Upper lobe of left lung (tissue), 4 donors: ENCODE results near the gene MEF2A.

Source experiments
- POLR2AphosphoS5 ChIP-seq, 2 donors: sonication (generic); formaldehyde crosslinking; IDR thresholded peaks; one replicate each; pipeline ENCODE4 v1.5.1; 2017; ENCODE audit warnings: antibody characterized with exemption in 2 of 2
- TF ChIP-seq, protein P1 (sequence below), 6 experiments: fragments of 450-650 bp in 4 of 6; fragments of 200-600 bp in 2 of 6; sonication (generic) in 2 of 6; IDR thresholded peaks; one replicate each; pipeline ENCODE4 v1.5.1; 2016 to 2019; ENCODE audit warnings: antibody characterized with exemption in 6 of 6

DNA sequence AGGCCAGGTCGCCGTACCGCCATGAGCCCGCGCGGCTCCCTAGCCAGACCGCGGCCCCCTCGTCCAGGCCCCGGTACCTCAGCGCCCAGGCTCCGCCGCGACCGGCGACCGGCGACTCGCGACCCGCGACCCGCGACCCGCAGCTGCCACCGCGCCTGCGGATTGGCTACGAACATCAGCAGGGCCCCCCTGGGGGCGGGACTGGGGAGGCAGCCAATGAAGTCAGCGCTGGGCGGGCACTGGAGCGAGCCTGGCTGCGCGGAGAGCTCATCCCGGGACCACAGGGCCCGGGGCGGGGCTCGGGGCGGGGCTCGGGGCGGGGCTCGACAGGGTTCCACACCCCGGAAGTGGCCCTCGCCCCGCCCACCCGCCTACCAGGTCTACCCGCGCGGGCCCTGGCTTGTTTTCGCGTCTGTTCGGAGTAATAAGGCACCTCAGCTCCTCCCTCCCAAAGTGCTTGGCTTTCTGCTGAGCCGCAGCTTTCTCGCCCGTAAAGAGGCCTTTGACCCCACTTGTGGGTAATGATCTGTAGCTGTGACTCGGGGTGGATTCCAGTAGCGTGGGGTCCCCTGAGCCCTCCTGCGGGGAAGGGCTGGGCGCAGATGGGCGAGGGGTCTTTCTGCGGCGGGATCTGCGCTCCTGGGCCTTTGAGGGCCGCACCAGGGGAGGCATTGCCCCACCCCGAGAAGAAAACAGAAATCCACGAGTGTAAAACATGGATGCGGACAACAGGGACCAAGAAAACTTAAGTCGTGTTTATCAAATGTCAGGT lies 167.7 kb downstream of the MEF2A start, which contains the start of gene LYSMD4:
- TF ChIP-seq, protein P1, sequence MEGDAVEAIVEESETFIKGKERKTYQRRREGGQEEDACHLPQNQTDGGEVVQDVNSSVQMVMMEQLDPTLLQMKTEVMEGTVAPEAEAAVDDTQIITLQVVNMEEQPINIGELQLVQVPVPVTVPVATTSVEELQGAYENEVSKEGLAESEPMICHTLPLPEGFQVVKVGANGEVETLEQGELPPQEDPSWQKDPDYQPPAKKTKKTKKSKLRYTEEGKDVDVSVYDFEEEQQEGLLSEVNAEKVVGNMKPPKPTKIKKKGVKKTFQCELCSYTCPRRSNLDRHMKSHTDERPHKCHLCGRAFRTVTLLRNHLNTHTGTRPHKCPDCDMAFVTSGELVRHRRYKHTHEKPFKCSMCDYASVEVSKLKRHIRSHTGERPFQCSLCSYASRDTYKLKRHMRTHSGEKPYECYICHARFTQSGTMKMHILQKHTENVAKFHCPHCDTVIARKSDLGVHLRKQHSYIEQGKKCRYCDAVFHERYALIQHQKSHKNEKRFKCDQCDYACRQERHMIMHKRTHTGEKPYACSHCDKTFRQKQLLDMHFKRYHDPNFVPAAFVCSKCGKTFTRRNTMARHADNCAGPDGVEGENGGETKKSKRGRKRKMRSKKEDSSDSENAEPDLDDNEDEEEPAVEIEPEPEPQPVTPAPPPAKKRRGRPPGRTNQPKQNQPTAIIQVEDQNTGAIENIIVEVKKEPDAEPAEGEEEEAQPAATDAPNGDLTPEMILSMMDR (IDR thresholded peaks at IDR 0.05): peak in 2 of 6 experiments; percentile 23 to 29
- peak; percentile 61 to 90 for TF ChIP-seq POLR2AphosphoS5 (IDR thresholded peaks at IDR 0.05)
